GM20000 (cell line): ENCODE data around the gene ATG2B.

Experiments
- DNase-seq: peaks from one replicate; pipeline ENCODE4 v3.0.0; 2012; ENCODE audit warnings: low spot score
- CTCF ChIP-seq: IDR thresholded peaks from 2 replicates; pipeline ENCODE4 v1.5.1; 2012; ENCODE audit warnings: mild to moderate bottlenecking, control low read depth; ENCODE audit errors: extremely low read depth, missing control alignments

Gene ATG2B

DNA sequence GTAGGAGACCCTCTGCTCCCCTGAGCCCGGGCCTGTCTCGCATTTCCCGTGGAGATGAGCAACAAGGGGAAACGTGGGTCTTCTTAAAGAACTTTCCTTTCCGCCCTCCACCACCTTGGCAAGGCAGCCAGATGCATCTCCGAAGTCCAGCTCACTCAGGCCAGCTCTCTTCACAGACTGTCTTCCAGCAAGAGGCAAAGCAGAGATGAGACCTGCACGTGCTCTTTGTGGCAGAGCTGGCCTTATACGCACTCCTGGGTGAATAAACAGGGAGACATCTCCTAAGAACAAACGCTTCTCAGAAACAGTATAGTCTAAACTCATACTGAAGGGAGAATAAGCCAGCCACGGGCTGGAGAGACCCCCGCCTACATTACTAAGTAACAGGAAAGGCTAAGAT, 108.5 kb downstream of the ATG2B start:
- no peak for TF ChIP-seq CTCF
- no peak for DNase-seq

DNA sequence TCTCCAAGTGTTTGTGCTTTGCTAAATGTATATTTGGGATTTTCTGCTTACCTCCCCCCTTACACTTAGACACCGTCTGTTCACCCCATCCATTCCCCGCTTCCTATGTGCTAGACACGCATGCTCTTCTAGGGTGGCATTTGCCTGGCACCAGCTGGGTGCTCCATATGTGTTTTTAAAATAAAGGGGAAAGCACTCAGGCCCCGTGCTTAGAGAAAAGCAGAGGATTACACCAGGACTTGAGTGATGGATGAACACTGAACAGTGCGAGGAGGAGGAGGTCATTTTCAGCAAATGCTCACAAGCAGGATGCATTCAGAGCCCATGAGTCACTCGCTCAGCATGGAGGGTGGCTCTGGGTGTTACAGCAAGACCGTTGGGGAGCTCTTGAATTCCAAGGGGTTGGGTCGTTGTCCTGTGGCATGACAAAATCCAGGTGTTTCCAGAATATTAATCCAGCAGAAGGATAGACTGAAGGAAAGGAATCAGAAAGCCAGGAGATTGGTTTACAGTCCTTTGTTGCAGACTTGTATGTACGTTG, 110.1 kb downstream of the ATG2B start:
- no peak for DNase-seq

GRCh38 chr14:96252323-96252998, 110.7 kb downstream of the ATG2B start:
- no peak for TF ChIP-seq CTCF
- no peak for DNase-seq

More for the DNA sequence above, 110.1 kb downstream of the ATG2B start:
- no peak for TF ChIP-seq CTCF

DNA sequence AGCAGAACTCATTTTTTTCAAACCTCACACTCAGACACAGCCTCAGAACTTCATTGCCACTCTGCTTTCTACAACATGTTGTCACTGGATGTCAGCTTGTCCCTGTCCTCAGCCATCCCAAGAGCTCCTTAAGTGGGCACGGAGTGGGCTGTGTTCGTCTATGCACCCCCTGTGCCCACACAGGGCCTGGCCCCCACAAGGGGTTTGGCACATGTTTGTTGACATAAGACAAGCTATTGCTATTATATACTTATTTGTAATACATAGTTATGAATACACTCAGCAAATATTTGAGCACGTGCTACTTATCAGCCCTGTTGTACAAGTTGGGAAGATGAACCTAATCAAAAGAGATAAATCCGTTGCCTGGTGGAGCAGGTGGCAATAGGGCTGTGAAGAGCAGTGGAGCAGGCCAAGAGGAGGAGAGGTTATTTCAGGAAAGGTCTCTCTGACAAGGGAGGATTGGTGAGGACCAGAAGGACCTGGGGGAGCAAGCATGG, 111.4 kb downstream of the ATG2B start:
- DNase-seq, result no peak
- no peak for TF ChIP-seq CTCF

GRCh38 chr14:96250485-96250884, 112.7 kb downstream of the ATG2B start:
- DNase-seq, result no peak
- no peak for TF ChIP-seq CTCF

- no peak for DNase-seq
- TF ChIP-seq CTCF, result no peak
Measured at GRCh38 chr14:96249029-96249428, 114.1 kb downstream of the ATG2B start.

- DNase-seq, result no peak
- no peak for TF ChIP-seq CTCF
Measured at GRCh38 chr14:96247031-96247430, 116.1 kb downstream of the ATG2B start.
